Epithelial cell of esophagus (primary cell): ENCODE data around the gene FMC1.

Source experiments
- DNase-seq: peaks from one replicate; pipeline ENCODE4 v3.0.0; 2010; ENCODE audit warnings: low read depth
- H3K4me3 ChIP-seq: 2 replicates; pipeline ENCODE4 v1.5.1; 2011; ENCODE audit warnings: mild to moderate bottlenecking, low read length, control low read depth
- CTCF ChIP-seq: IDR thresholded peaks from 2 replicates; pipeline ENCODE4 v1.5.1; 2011; ENCODE audit warnings: low read depth, mild to moderate bottlenecking, low read length, control low read depth, inconsistent platforms; ENCODE audit not compliant: insufficient read depth; ENCODE audit errors: missing control alignments

The FMC1 gene

DNA sequence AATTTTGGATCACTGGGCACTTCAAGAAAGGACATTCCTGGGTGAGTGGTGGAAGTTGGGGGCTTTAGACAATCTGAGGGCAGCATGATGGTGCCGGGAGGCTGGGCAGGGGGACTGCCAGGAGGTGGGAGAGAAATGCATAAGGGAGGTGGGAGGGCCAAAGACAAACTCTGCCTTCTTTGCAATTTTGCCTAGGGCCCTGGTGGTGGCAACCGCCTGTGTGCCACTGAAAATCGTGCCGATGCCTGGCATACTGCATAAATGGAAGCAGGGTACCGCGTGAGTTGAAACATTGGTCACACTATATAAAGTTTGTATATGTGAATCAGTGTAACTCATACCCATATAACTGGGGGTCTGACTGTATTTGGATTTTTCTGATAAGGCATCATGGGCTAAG lies 21.8 kb downstream of the FMC1 start:
- peak; percentile 12 for DNase-seq
- no peak overlapping the region for H3K4me3 ChIP-seq
- no peak for TF ChIP-seq CTCF

- TF ChIP-seq CTCF, result no peak
- DNase-seq, result no peak
- no peak overlapping the region for H3K4me3 ChIP-seq
These were observed 24.2 kb downstream of the FMC1 start for GRCh38 chr7:139365336-139365735.

DNA sequence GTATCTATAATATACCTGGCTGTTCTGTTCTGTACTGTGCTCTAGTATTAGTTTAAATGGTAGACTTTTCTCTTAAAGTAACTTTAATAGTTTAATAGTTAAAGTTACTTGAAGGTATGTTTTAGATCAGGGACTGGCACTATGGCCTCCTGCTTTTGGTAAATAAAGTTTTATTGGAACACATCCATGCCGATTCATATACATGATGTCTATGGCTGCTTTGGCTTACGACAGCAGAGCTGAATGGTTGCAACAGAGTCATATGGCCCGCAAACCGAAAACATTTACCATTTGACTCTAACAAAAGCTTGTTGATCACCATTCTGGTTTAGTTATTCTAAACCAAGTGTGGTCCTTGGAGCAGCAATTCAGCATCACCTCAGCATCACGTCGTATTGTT lies 25.3 kb downstream of the FMC1 start:
- TF ChIP-seq CTCF, result no peak
- DNase-seq, result no peak

GRCh38 chr7:139367438-139368155 lies 26.5 kb downstream of the FMC1 start:
- no peak for DNase-seq
- H3K4me3 ChIP-seq, result no peak overlapping the region
- no peak for TF ChIP-seq CTCF

More for the DNA sequence above, 25.3 kb downstream of the FMC1 start:
- no peak overlapping the region for H3K4me3 ChIP-seq

- H3K4me3 ChIP-seq, result no peak overlapping the region
- DNase-seq, result no peak
- TF ChIP-seq CTCF, result no peak
These were observed 29.3 kb downstream of the FMC1 start for GRCh38 chr7:139370301-139370942.

GRCh38 chr7:139370943-139371313 lies 29.8 kb downstream of the FMC1 start:
- DNase-seq, result no peak
- H3K4me3 ChIP-seq, result no peak overlapping the region
- no peak for TF ChIP-seq CTCF

GRCh38 chr7:139374246-139374645 lies 33.1 kb downstream of the FMC1 start:
- no peak overlapping the region for H3K4me3 ChIP-seq
- DNase-seq, result no peak
- no peak for TF ChIP-seq CTCF
